Prostate gland (tissue), 2 donors: ENCODE data around the gene EPHA6. TPM values are rescaled to one million over a fixed set of nuclear protein-coding genes. Genes with fewer than 3 reads are reported as not detected.

Source experiments
- DNase-seq: peaks from one replicate; pipeline ENCODE4 v3.0.0-alpha.2; 2019; ENCODE audit warnings: low spot score
- H3K27ac ChIP-seq, 2 donors: fragments of 200-600 bp; sonication (generic); 2 replicates each; pipeline ENCODE4 v1.5.1; 2017 to 2019
- H3K27me3 ChIP-seq: fragments of 200-600 bp; sonication (generic); replicated peaks from 2 replicates; pipeline ENCODE4 v1.5.1; 2019; ENCODE audit not compliant: insufficient read depth
- H3K36me3 ChIP-seq, 2 donors: fragments of 200-600 bp; sonication (generic); 1 replicate in 1 of 2; 2 replicates in 1 of 2; pipeline versions ENCODE4 v1.5.1 to v1.8.1; 2017 to 2019
- H3K4me1 ChIP-seq: fragments of 200-600 bp; sonication (generic); replicated peaks from 2 replicates; pipeline ENCODE4 v1.5.1; 2019
- H3K4me3 ChIP-seq, 2 donors: fragments of 200-600 bp; sonication (generic); 2 replicates each; pipeline ENCODE4 v1.5.1; 2017 to 2019
- H3K9me3 ChIP-seq: fragments of 200-600 bp; sonication (generic); 2 replicates; pipeline ENCODE4 v1.5.1; 2017
- CTCF ChIP-seq, 4 experiments: fragments of 200-600 bp in 2 of 4; fragments of 450-650 bp in 2 of 4; sonication (generic) in 2 of 4; IDR thresholded peaks; 1 replicate in 3 of 4; 2 replicates in 1 of 4; pipeline ENCODE4 v1.5.1; 2016 to 2019; ENCODE audit warnings: antibody characterized with exemption in 4 of 4, mild to moderate bottlenecking in 2 of 4, moderate library complexity in 2 of 4
- POLR2A ChIP-seq: fragments of 450-650 bp; IDR thresholded peaks from one replicate; pipeline ENCODE4 v1.6.1; 2016; ENCODE audit warnings: antibody characterized with exemption, mild to moderate bottlenecking
- POLR2AphosphoS5 ChIP-seq: sonication (generic); formaldehyde crosslinking; IDR thresholded peaks from one replicate; pipeline ENCODE4 v1.6.1; 2017; ENCODE audit warnings: antibody characterized with exemption
- WGBS: methylation state at CpG from one replicate; pipeline ENCODE4 v1.1.5; 2018; 5-methylcytosine and 5-hydroxymethylcytosine counted together
- intact Hi-C: fragments of 100-400 bp; cut with DNase I; formaldehyde crosslinking; loops from one replicate; pipeline ENCODE4 v1.14.2; 2022
- total RNA-seq, 2 donors: library from RNA; depleted of rRNA; stranded (reverse); fragments of >200 nt; gene quantifications; one replicate each; pipeline ENCODE4 v1.1.0, GENCODE V29; 2016

Gene EPHA6
- total RNA-seq, 2 donors from 2014 or later, result 1.1 to 3.7 TPM

- 92% methylated on average over 3 of the region's 3 CpGs for WGBS
- intact Hi-C loops, result no loop called here
- H3K27me3 ChIP-seq, result no peaks in the 10 kb centered on the region
These were observed 927.6 kb downstream of the EPHA6 start for GRCh38 chr3:97742036-97742435.

GRCh38 chr3:97744289-97744688 lies 929.9 kb downstream of the EPHA6 start:
- 38% methylated on average over 3 of the region's 3 CpGs for WGBS
- intact Hi-C loops, result no loop called here
- H3K4me3 ChIP-seq, result no peak overlapping the region

More at GRCh38 chr3:97742036-97742435, 927.6 kb downstream of the EPHA6 start:
- TF ChIP-seq CTCF (IDR thresholded peaks at IDR 0.05) (no peak), POLR2AphosphoS5 (no peak), POLR2A (no peak)
- Histone ChIP-seq H3K4me1 (no peaks in the 10 kb centered on the region), H3K4me3 (no peak overlapping the region), H3K27ac (no peak overlapping the region), H3K36me3 (no peaks in the 10 kb centered on the region), H3K9me3 (no peaks in the 10 kb centered on the region)
- no peak for DNase-seq

GRCh38 chr3:97763586-97764406 lies 949.4 kb downstream of the EPHA6 start:
- H3K9me3 ChIP-seq, result no peaks in the 10 kb centered on the region
- intact Hi-C loops, result no loop called here
- TF ChIP-seq POLR2AphosphoS5 (no peak), CTCF (IDR thresholded peaks at IDR 0.05) (peak in 1 of 4 experiments; percentile 4)
- no peaks in the 10 kb centered on the region for H3K4me1 ChIP-seq
- no peaks in the 10 kb centered on the region for H3K36me3 ChIP-seq
- no peaks in the 10 kb centered on the region for H3K27me3 ChIP-seq
- H3K4me3 ChIP-seq, result peak overlapping the region; percentile 65 to 67
- 17% methylated on average over 22 of the region's 22 CpGs for WGBS
- no peak for DNase-seq
- H3K27ac ChIP-seq, result peak overlapping the region; percentile 54 to 75

More at GRCh38 chr3:97744289-97744688, 929.9 kb downstream of the EPHA6 start:
- H3K9me3 ChIP-seq, result no peaks in the 10 kb centered on the region
- no peaks in the 10 kb centered on the region for H3K36me3 ChIP-seq
- TF ChIP-seq POLR2AphosphoS5 (no peak), POLR2A (no peak), CTCF (IDR thresholded peaks at IDR 0.05) (no peak)
- no peaks in the 10 kb centered on the region for H3K27me3 ChIP-seq
- no peak for DNase-seq
- no peaks in the 10 kb centered on the region for H3K4me1 ChIP-seq
- H3K27ac ChIP-seq, result no peak overlapping the region

GRCh38 chr3:97764407-97765238 lies 950.2 kb downstream of the EPHA6 start, which contains the start of gene ARL6:
Gene ARL6, plus strand, starts transcription at chr3:97764758. Its CDS starts 3,350 bp downstream, at chr3:97768108.
- Histone ChIP-seq H3K36me3 (no peaks in the 10 kb centered on the region), H3K4me3 (peak within 1 kb of the TSS; percentile 65 to 67), H3K4me1 (no peaks in the 10 kb centered on the region), H3K9me3 (no peaks in the 10 kb centered on the region), H3K27me3 (no peaks in the 10 kb centered on the region), H3K27ac (peak within 1 kb of the TSS; percentile 54 to 75)
- TF ChIP-seq CTCF (IDR thresholded peaks at IDR 0.05) (peak in 1 of 4 experiments; percentile 4), POLR2A (no peak), POLR2AphosphoS5 (peak; percentile 74)
- intact Hi-C loops, result no loop called here
- DNase-seq, result peak; percentile 81
- WGBS, result under 1% methylated on average over 41 of the region's 46 CpGs
